ENCODE results near the gene NEURL1B. TPM values are rescaled to one million over a fixed set of nuclear protein-coding genes. Genes with fewer than 3 reads are reported as not detected.
A peak's percentile ranks its signal among the peaks of the same experiment; 100 is the strongest.

NEURL1B gene
- total RNA-seq, 4 donors from 2014 or later, result 8.7 to 18.8 (median 15.1) TPM

DNA sequence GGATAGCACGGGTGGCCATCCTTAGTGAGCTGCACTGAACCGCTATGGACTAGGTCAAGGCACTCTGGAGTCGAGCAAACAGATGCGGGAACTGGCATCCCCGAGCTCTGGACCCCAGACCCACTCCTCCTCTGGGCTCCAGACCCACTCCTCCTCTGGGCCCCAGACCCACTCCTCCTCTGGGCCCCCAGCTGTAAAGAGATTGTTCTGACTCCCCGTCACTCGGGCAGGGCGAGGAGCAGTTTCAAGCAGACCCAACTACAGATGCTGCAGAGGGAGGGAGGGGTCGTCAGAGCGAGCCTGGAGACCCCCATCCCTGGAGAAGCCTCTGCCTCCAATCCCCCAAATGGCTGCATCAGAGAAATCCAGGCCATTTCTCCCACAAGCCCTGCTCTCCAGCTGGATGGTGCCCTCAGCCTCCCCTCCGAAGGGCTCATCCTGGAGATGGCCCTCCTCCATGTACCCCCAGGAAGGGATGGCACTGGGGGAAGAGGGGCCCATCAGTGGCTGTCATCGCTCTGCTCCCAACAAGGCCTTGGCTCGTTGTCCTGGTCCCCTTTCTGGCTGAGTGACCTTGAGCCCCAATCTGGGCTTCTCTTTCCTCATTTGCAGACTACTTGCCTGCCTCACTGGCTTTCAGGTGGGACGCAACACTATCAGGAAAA is 91.3 kb downstream of the NEURL1B start:
- peak overlapping the region; percentile 86 to 89 (median 87) for H3K27ac ChIP-seq
- no peak for ATAC-seq
- no peaks in the 10 kb centered on the region for H3K36me3 ChIP-seq
- intact Hi-C loops (cut with DNase I; ENCODE audit: low total_unique reads) (loop anchor here (5.0 kb wide), 1 partner anchor 35 kb away; no protein-coding TSS in a partner anchor), in situ Hi-C loops (cut with MboI; ENCODE audit: low sequenced_read_pairs in 4 of 4) (no loop called here)
- H3K27me3 ChIP-seq, result no peaks in the 10 kb centered on the region
- H3K9me3 ChIP-seq, result no peaks in the 10 kb centered on the region
- H3K4me1 ChIP-seq, result peaks cover 21 to 43% of the 10 kb centered on the region in 2 donors
- H3K4me3 ChIP-seq, result no peak overlapping the region
- TF ChIP-seq, protein P1, sequence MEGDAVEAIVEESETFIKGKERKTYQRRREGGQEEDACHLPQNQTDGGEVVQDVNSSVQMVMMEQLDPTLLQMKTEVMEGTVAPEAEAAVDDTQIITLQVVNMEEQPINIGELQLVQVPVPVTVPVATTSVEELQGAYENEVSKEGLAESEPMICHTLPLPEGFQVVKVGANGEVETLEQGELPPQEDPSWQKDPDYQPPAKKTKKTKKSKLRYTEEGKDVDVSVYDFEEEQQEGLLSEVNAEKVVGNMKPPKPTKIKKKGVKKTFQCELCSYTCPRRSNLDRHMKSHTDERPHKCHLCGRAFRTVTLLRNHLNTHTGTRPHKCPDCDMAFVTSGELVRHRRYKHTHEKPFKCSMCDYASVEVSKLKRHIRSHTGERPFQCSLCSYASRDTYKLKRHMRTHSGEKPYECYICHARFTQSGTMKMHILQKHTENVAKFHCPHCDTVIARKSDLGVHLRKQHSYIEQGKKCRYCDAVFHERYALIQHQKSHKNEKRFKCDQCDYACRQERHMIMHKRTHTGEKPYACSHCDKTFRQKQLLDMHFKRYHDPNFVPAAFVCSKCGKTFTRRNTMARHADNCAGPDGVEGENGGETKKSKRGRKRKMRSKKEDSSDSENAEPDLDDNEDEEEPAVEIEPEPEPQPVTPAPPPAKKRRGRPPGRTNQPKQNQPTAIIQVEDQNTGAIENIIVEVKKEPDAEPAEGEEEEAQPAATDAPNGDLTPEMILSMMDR (IDR thresholded peaks at IDR 0.05 in 4 of 5, conservative IDR thresholded peaks at IDR 0.05 in 1 of 5), result no peak
- no peak for TF ChIP-seq POLR2A (IDR thresholded peaks at IDR 0.05)
- no peak for DNase-seq

DNA sequence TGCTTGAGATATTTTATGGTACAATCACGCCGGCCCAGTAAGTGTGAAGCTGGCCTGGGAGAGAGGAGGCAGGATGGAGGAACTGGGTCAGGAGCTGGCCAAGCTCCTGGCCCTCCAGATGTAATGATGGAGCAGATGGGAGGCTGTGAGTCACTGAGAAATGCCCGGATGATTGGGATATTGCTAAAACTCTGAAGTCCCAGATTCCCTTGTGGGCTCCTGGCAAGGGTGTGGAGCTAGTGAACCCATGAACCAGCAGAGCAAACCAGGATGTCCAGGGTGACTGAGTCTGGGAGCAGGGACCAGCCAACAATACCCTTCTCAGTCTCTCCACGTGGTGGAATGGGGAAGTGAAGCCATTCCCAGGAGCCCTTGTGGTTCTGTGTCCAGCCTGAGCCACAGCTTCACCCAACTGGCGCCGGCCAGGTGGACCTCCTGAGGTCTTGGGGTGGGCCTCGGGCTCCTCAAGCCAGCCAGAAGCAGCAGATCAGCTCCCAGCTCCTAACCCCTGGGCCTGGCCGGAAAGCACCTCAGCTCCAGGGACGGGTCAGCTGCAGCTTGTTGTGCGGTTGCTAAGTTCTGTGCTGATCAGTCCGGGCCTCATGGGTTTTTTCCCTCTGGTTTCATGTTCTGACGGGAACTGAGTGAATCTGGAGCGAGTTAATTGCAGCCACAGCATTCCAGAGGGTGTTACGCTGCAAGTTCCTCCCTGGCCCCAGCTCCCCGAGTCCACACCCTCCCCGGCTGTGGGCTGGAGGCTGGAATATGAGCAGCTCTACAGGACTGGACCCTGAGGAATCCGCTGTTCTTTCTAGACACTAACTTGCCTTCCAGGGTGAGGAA is 92.3 kb downstream of the NEURL1B start:
- Histone ChIP-seq H3K27ac (peak overlapping the region; percentile 86 to 89 (median 87)), H3K4me1 (peaks cover 21 to 44% of the 10 kb centered on the region in 2 donors), H3K27me3 (no peaks in the 10 kb centered on the region), H3K9me3 (no peaks in the 10 kb centered on the region), H3K4me3 (peak overlapping the region in 3 of 4 donors; percentile 11 to 20 (median 13)), H3K36me3 (no peaks in the 10 kb centered on the region)
- DNase-seq, result peak; percentile 75 to 80
- in situ Hi-C loops (cut with MboI; ENCODE audit: low sequenced_read_pairs in 4 of 4) (no loop called here), intact Hi-C loops (cut with DNase I; ENCODE audit: low total_unique reads) (loop anchor here (5.0 kb wide), 1 partner anchor 34 kb away; no protein-coding TSS in a partner anchor)
- TF ChIP-seq, protein P1 (IDR thresholded peaks at IDR 0.05 in 4 of 5, conservative IDR thresholded peaks at IDR 0.05 in 1 of 5), result peak in 2 of 5 experiments; percentile 7 to 13
- TF ChIP-seq POLR2A (IDR thresholded peaks at IDR 0.05), result peak; percentile 10 to 46
- ATAC-seq, result peak; percentile 78 to 82

DNA sequence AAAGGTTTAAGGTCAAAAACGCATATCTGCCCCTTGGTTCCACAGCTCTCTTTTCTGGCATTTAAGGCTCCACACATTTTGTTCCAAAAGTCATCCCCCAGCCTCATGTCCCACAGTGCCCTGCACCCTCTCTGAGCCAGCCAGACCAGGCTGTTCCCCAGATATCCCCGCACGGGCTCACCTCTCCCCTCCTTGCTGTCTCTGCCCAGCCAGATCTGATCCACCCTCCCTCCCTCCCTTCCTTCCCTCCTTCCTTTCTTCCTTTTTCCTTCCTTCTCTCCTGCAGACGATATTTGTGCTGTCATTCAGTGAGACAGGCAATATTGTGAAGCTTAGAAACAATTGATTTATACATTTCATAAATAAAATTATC is 92.9 kb downstream of the NEURL1B start:
- H3K4me1 ChIP-seq, result peaks cover 21 to 44% of the 10 kb centered on the region in 2 donors

DNA sequence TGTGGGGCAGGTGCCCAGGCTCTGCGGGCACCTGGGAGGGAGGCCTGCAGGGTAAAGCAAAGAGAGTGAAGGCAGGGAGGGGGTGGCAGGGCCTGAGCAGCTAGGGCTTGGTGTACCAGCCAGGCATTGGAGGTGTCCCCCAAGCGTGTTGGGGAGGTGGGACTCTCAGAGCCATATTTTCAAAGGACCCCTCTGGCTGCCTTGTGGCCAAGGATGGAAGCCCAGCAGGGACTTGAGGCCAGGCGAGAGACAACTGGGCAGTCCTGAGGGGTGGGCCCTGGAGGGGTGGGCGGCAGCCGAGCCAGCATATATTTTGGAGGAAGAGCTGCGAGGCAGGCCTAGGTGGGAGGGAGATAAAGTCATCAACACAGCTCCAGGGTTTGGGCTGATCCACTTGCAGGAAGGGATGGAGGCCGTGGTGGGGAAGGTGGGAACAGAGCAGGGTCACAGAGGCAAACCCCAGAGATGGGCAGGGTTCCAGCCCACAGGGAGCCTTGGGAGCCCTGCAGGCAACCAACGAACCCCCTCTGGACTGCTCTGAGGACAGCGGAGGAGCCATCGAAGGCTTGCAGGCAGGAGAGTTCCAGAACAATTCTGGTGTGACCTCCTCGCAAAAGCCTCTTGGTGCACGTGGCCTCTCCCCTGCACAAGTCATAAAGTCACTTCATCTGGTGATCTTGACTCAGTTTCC is 94.2 kb downstream of the NEURL1B start:
- Histone ChIP-seq H3K9me3 (no peaks in the 10 kb centered on the region), H3K4me1 (peaks cover 21 to 44% of the 10 kb centered on the region in 2 donors), H3K27ac (peak overlapping the region in 2 of 4 donors; percentile 7 to 86), H3K27me3 (no peaks in the 10 kb centered on the region), H3K4me3 (no peak overlapping the region), H3K36me3 (no peaks in the 10 kb centered on the region)
- DNase-seq (no peak), ATAC-seq (no peak)
- intact Hi-C loops (cut with DNase I; ENCODE audit: low total_unique reads) (no loop called here), in situ Hi-C loops (cut with MboI; ENCODE audit: low sequenced_read_pairs in 4 of 4) (no loop called here)
- TF ChIP-seq POLR2A (IDR thresholded peaks at IDR 0.05), result no peak
- TF ChIP-seq, protein P1 (IDR thresholded peaks at IDR 0.05 in 4 of 5, conservative IDR thresholded peaks at IDR 0.05 in 1 of 5), result no peak

More for the DNA sequence above, 92.9 kb downstream of the NEURL1B start:
- H3K9me3 ChIP-seq, result no peaks in the 10 kb centered on the region
- H3K4me3 ChIP-seq, result peak overlapping the region in 1 of 4 donors; percentile 11
- TF ChIP-seq, protein P1 (IDR thresholded peaks at IDR 0.05 in 4 of 5, conservative IDR thresholded peaks at IDR 0.05 in 1 of 5), result no peak
- peak overlapping the region; percentile 86 to 89 (median 87) for H3K27ac ChIP-seq
- intact Hi-C loops (cut with DNase I; ENCODE audit: low total_unique reads), result loop anchor here (5.0 kb wide), 1 partner anchor 33 kb away; no protein-coding TSS in a partner anchor
- DNase-seq (no peak), ATAC-seq (peak; percentile 1 to 13)
- H3K36me3 ChIP-seq, result no peaks in the 10 kb centered on the region
- H3K27me3 ChIP-seq, result no peaks in the 10 kb centered on the region
- in situ Hi-C loops (cut with MboI; ENCODE audit: low sequenced_read_pairs in 4 of 4), result no loop called here

Measured in gastrocnemius medialis (tissue), 4 donors.